ENCODE results near the gene NRP2. TPM values are rescaled to one million over a fixed set of nuclear protein-coding genes. Genes with fewer than 3 reads are reported as not detected.

The NRP2 gene
- total RNA-seq, 1 donor from 2014 or later: 89.5 TPM

- no peak for TF ChIP-seq CTCF (IDR thresholded peaks at IDR 0.05; ENCODE audit: unreplicated experiment)
- H3K27ac Mint-ChIP-seq: no peak overlapping the region
- no peak for DNase-seq (ENCODE audit: low spot score in 2 of 2, unreplicated experiment in 2 of 2)
- H3K9me3 Mint-ChIP-seq: peaks cover 4% of the 10 kb centered on the region
- no peak overlapping the region for H3K4me3 Mint-ChIP-seq
- H3K27me3 Mint-ChIP-seq (ENCODE audit: low read depth): no peaks in the 10 kb centered on the region
- H3K36me3 Mint-ChIP-seq: peaks cover 5% of the 10 kb centered on the region
- H3K4me1 Mint-ChIP-seq: peaks cover 36% of the 10 kb centered on the region
Measured at GRCh38 chr2:205776720-205777119, 94.4 kb downstream of the NRP2 start.

GRCh38 chr2:205778356-205778755, 96.1 kb downstream of the NRP2 start:
- Mint-ChIP-seq H3K36me3 (peaks cover 8% of the 10 kb centered on the region), H3K4me3 (no peak overlapping the region), H3K27me3 (ENCODE audit: low read depth) (no peaks in the 10 kb centered on the region), H3K4me1 (peaks cover 36% of the 10 kb centered on the region), H3K9me3 (peaks cover 4% of the 10 kb centered on the region), H3K27ac (no peak overlapping the region)
- no peak for TF ChIP-seq CTCF (IDR thresholded peaks at IDR 0.05; ENCODE audit: unreplicated experiment)
- no peak for DNase-seq (ENCODE audit: low spot score in 2 of 2, unreplicated experiment in 2 of 2)

- H3K4me1 Mint-ChIP-seq: peaks cover 25% of the 10 kb centered on the region
- H3K27me3 Mint-ChIP-seq (ENCODE audit: low read depth): no peaks in the 10 kb centered on the region
Measured at GRCh38 chr2:205780645-205781044, 98.3 kb downstream of the NRP2 start.

GRCh38 chr2:205781244-205781931, 99.1 kb downstream of the NRP2 start:
- Mint-ChIP-seq H3K9me3 (peaks cover 3% of the 10 kb centered on the region), H3K36me3 (peaks cover 6% of the 10 kb centered on the region), H3K4me3 (no peak overlapping the region), H3K27ac (no peak overlapping the region), H3K4me1 (peaks cover 30% of the 10 kb centered on the region), H3K27me3 (ENCODE audit: low read depth) (no peaks in the 10 kb centered on the region)
- DNase-seq (ENCODE audit: low spot score in 2 of 2, unreplicated experiment in 2 of 2): no peak
- no peak for TF ChIP-seq CTCF (IDR thresholded peaks at IDR 0.05; ENCODE audit: unreplicated experiment)

More at GRCh38 chr2:205780645-205781044, 98.3 kb downstream of the NRP2 start:
- Mint-ChIP-seq H3K9me3 (peaks cover 4% of the 10 kb centered on the region), H3K27ac (no peak overlapping the region), H3K4me3 (no peak overlapping the region), H3K36me3 (peaks cover 8% of the 10 kb centered on the region)
- TF ChIP-seq CTCF (IDR thresholded peaks at IDR 0.05; ENCODE audit: unreplicated experiment): no peak
- DNase-seq (ENCODE audit: low spot score in 2 of 2, unreplicated experiment in 2 of 2): no peak

GRCh38 chr2:205782941-205783340, 100.6 kb downstream of the NRP2 start:
- Mint-ChIP-seq H3K36me3 (peaks cover 2% of the 10 kb centered on the region), H3K27me3 (ENCODE audit: low read depth) (no peaks in the 10 kb centered on the region), H3K9me3 (no peaks in the 10 kb centered on the region), H3K27ac (no peak overlapping the region), H3K4me3 (no peak overlapping the region), H3K4me1 (peaks cover 27% of the 10 kb centered on the region)
- no peak for TF ChIP-seq CTCF (IDR thresholded peaks at IDR 0.05; ENCODE audit: unreplicated experiment)
- DNase-seq (ENCODE audit: low spot score in 2 of 2, unreplicated experiment in 2 of 2): no peak
